A673 (cell line): ENCODE results near the gene LIF.

Experiments used
- EZH2 ChIP-seq: fragments of 200-600 bp; sonication (generic); IDR thresholded peaks from 2 replicates; pipeline ENCODE4 v1.6.1; 2017; ENCODE audit warnings: borderline replicate concordance, low read depth, mild to moderate bottlenecking, mixed read lengths, antibody characterized with exemption, low read length; ENCODE audit not compliant: poor library complexity, severe bottlenecking
- TF ChIP-seq, protein P1 (sequence below): fragments of 300-800, 200-600 bp; sonication (generic); conservative IDR thresholded peaks from 2 replicates; pipeline ENCODE4 v1.5.1; 2017; ENCODE audit warnings: low read depth, mild to moderate bottlenecking, antibody characterized with exemption, low read length, moderate library complexity, mixed read lengths

DNA sequence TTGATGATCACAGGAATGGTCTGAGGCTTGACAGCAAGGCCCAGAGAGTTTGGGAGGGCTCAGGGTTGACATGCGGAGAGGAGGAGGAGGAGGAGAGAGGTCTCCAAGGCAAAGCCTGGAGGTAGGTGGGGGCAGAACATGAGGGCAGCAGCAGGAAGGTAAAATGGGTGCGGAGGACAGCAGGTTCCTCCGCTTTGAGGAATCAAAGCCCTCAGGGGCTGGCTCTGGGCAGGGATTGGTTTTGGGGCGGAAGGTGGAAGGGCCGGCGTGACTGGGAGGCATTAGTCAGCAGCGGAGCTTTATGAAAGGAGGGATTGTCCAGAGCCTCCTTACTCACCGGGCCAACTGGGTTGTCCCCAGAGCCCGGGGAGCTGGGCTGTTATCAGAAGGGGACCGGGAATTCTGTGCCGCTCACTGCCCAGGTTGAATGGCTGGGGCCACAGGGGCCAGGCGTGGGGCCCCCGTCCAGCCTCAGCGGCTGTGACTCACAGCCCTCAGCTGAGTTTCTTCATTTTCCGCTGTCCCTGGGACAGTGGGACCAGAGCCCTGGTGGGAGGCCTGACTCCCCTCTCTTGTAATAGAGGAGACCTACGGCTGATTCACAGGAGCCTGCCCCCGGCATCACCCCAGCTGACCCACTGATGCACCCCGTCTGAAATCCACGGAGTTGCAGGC is 36.2 kb downstream of the LIF start:
- TF ChIP-seq, protein P1, sequence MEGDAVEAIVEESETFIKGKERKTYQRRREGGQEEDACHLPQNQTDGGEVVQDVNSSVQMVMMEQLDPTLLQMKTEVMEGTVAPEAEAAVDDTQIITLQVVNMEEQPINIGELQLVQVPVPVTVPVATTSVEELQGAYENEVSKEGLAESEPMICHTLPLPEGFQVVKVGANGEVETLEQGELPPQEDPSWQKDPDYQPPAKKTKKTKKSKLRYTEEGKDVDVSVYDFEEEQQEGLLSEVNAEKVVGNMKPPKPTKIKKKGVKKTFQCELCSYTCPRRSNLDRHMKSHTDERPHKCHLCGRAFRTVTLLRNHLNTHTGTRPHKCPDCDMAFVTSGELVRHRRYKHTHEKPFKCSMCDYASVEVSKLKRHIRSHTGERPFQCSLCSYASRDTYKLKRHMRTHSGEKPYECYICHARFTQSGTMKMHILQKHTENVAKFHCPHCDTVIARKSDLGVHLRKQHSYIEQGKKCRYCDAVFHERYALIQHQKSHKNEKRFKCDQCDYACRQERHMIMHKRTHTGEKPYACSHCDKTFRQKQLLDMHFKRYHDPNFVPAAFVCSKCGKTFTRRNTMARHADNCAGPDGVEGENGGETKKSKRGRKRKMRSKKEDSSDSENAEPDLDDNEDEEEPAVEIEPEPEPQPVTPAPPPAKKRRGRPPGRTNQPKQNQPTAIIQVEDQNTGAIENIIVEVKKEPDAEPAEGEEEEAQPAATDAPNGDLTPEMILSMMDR = no peak
- TF ChIP-seq EZH2 = no peak
